HCT116 (cell line): ENCODE data around the gene AFAP1. TPM values are rescaled to one million over a fixed set of nuclear protein-coding genes. Genes with fewer than 3 reads are reported as not detected.

Experiments
- ATAC-seq: fragments of 200-7000 bp; cut with Tn5 transposase; 2 replicates; pipeline ENCODE4 v1.9.1; 2020; ENCODE audit warnings: mild to moderate bottlenecking, moderate library complexity
- BruUV-seq: library from RNA; stranded (reverse); fragments of 400-500 nt; replicated peaks from 2 replicates; lab custom pipeline; 2021; lab: Mats Ljungman, UMichigan
- CTCF ChIA-PET: fragments of 300-600 bp; sonication (Branson Sonifier 250); formaldehyde crosslinking; loops from one replicate; lab custom pipeline; 2021; ENCODE audit warnings: antibody characterized with exemption; lab: Charles Lee
- POLR2A ChIA-PET: fragments of 300-600, 350-600 bp; sonication (Branson Sonifier 250); formaldehyde crosslinking; loops from one replicate; lab custom pipeline; 2021; ENCODE audit warnings: antibody characterized with exemption; lab: Charles Lee
- RAD21 ChIA-PET, 2 experiments: fragments of 300-600 bp; sonication (Branson Sonifier 250); formaldehyde crosslinking; loops; one replicate each; lab custom pipeline; 2023; ENCODE audit warnings: low total read pairs in 2 of 2; ENCODE audit not compliant: uncharacterized antibody in 2 of 2, unreplicated experiment in 2 of 2, low non-redundant PET in 1 of 2; lab: Charles Lee
- DNase-seq: peaks from one replicate; pipeline ENCODE4 v3.0.0-alpha.2; 2010; ENCODE audit warnings: low read depth, low spot score
- H2AFZ ChIP-seq: fragments of 200-600 bp; shearing (Covaris generic), sonication (generic); 2 replicates; pipeline ENCODE4 v1.6.1; 2017; ENCODE audit warnings: low read depth, mixed run types, mixed read lengths, antibody characterized with exemption, low read length; ENCODE audit not compliant: poor library complexity, severe bottlenecking
- H3K27ac ChIP-seq: 2 replicates; pipeline ENCODE4 v1.5.1; 2012; ENCODE audit warnings: low read depth, low read length
- H3K27me3 ChIP-seq: fragments of 200-600 bp; sonication (generic); 2 replicates; pipeline ENCODE4 v1.6.1; 2016; ENCODE audit warnings: mixed run types, low read length, mixed read lengths; ENCODE audit not compliant: insufficient read depth
- H3K36me3 ChIP-seq, 2 experiments: fragments of 200-500 bp in 1 of 2; fragments of 200-600 bp in 1 of 2; sonication (Bioruptor generic) in 1 of 2; sonication (generic) in 1 of 2; 2 replicates each; pipeline versions ENCODE4 v1.5.1 to v1.6.1; 2014 to 2016; ENCODE audit warnings: low read length in 2 of 2, inconsistent platforms in 1 of 2, mixed read lengths in 1 of 2, mixed run types in 1 of 2; ENCODE audit not compliant: insufficient read depth in 2 of 2, control insufficient read depth in 1 of 2
- H3K4me1 ChIP-seq, 2 experiments: fragments of 200-600 bp in 1 of 2; sonication (generic) in 1 of 2; 2 replicates each; pipeline versions ENCODE4 v1.5.1 to v1.6.1; 2012 to 2017; ENCODE audit warnings: low read length in 2 of 2, inconsistent platforms in 1 of 2, mild to moderate bottlenecking in 1 of 2, mixed read lengths in 1 of 2, mixed run types in 1 of 2, moderate library complexity in 1 of 2; ENCODE audit not compliant: insufficient read depth in 2 of 2, control insufficient read depth in 1 of 2
- H3K4me2 ChIP-seq: fragments of 200-600 bp; sonication (generic); 2 replicates; pipeline ENCODE4 v1.6.1; 2017; ENCODE audit warnings: mixed run types, low read length, mixed read lengths
- H3K4me3 ChIP-seq, 2 experiments: fragments of 200-600 bp in 1 of 2; sonication (generic) in 1 of 2; replicated peaks in 1 of 2; 2 replicates each; pipeline ENCODE4 v1.5.1; 2011 to 2016; ENCODE audit warnings: low read length in 2 of 2, control low read depth in 1 of 2, low read depth in 1 of 2, mild to moderate bottlenecking in 1 of 2, mixed read lengths in 1 of 2, mixed run types in 1 of 2
- H3K79me2 ChIP-seq: fragments of 200-600 bp; sonication (generic); 2 replicates; pipeline ENCODE4 v1.6.1; 2017; ENCODE audit warnings: mild to moderate bottlenecking, mixed run types, low read length, moderate library complexity, mixed read lengths; ENCODE audit not compliant: insufficient read depth
- H3K9ac ChIP-seq: fragments of 200-600 bp; sonication (generic); 2 replicates; pipeline ENCODE4 v1.6.1; 2016; ENCODE audit warnings: low read length, mixed read lengths
- H3K9me2 ChIP-seq: fragments of 200-600 bp; sonication (generic), shearing (Covaris generic); 2 replicates; pipeline ENCODE4 v1.6.1; 2017; ENCODE audit warnings: mixed run types, mild to moderate bottlenecking, moderate library complexity; ENCODE audit not compliant: insufficient read depth
- H3K9me3 ChIP-seq, 2 experiments: fragments of 200-500 bp in 1 of 2; fragments of 200-600 bp in 1 of 2; sonication (Bioruptor generic) in 1 of 2; sonication (generic) in 1 of 2; 2 replicates each; pipeline ENCODE4 v1.6.1; 2014 to 2017; ENCODE audit warnings: low read length in 2 of 2, mixed read lengths in 2 of 2, inconsistent platforms in 1 of 2, low read depth in 1 of 2, mild to moderate bottlenecking in 1 of 2, mixed run types in 1 of 2, moderate library complexity in 1 of 2; ENCODE audit not compliant: control insufficient read depth in 1 of 2, insufficient read depth in 1 of 2
- H4K20me1 ChIP-seq: fragments of 200-600 bp; sonication (generic), shearing (Covaris generic); 2 replicates; pipeline ENCODE4 v1.6.1; 2017; ENCODE audit warnings: mixed run types, mild to moderate bottlenecking, moderate library complexity; ENCODE audit not compliant: insufficient read depth
- ATF3 ChIP-seq: IDR thresholded peaks from 2 replicates; pipeline ENCODE4 v1.6.1; 2012
- CBX3 ChIP-seq: IDR thresholded peaks from 2 replicates; pipeline ENCODE4 v1.6.1; 2012; ENCODE audit warnings: low read depth
- CTCF ChIP-seq, 3 experiments: fragments of 200-600 bp in 1 of 3; sonication (generic) in 1 of 3; IDR thresholded peaks in 2 of 3; conservative IDR thresholded peaks in 1 of 3; 2 replicates each; pipeline ENCODE4 v1.5.1; 2012 to 2017; ENCODE audit warnings: low read depth in 2 of 3, low read length in 2 of 3, antibody characterized with exemption in 1 of 3, borderline replicate concordance in 1 of 3, control low read depth in 1 of 3, mild to moderate bottlenecking in 1 of 3, mixed read lengths in 1 of 3, mixed run types in 1 of 3, moderate library complexity in 1 of 3; ENCODE audit not compliant: insufficient read depth in 1 of 3
- EZH2 ChIP-seq: fragments of 200-600 bp; sonication (generic); IDR thresholded peaks from 2 replicates; pipeline ENCODE4 v1.6.1; 2017; ENCODE audit warnings: antibody characterized with exemption, mixed run types
- EZH2phosphoT487 ChIP-seq: fragments of 200-600 bp; IDR thresholded peaks from 2 replicates; pipeline ENCODE4 v1.6.1; 2018; ENCODE audit warnings: antibody characterized with exemption, borderline replicate concordance
- FOSL1 ChIP-seq: IDR thresholded peaks from 2 replicates; pipeline ENCODE4 v1.6.1; 2012; ENCODE audit warnings: low read depth
- JUND ChIP-seq: IDR thresholded peaks from 2 replicates; pipeline ENCODE4 v1.6.1; 2012
- MAX ChIP-seq: IDR thresholded peaks from 2 replicates; pipeline ENCODE4 v1.6.1; 2012
- POLR2A ChIP-seq: IDR thresholded peaks from 2 replicates; pipeline ENCODE4 v1.7.0; 2011; ENCODE audit warnings: borderline replicate concordance; ENCODE audit not compliant: insufficient read depth, insufficient read length; ENCODE audit errors: extremely low read depth
- POLR2AphosphoS5 ChIP-seq: IDR thresholded peaks from 2 replicates; pipeline ENCODE4 v1.6.1; 2011; ENCODE audit warnings: mild to moderate bottlenecking, low read depth, low read length, moderate library complexity
- REST ChIP-seq: IDR thresholded peaks from 2 replicates; pipeline ENCODE4 v1.6.1; 2012; ENCODE audit warnings: low read depth
- SIN3A ChIP-seq: IDR thresholded peaks from 2 replicates; pipeline ENCODE4 v1.6.1; 2012; ENCODE audit warnings: low read depth
- SP1 ChIP-seq: IDR thresholded peaks from 2 replicates; pipeline ENCODE4 v1.6.1; 2012; ENCODE audit warnings: low read depth
- SRF ChIP-seq: IDR thresholded peaks from 2 replicates; pipeline ENCODE4 v1.6.1; 2012; ENCODE audit warnings: low read depth
- YY1 ChIP-seq: IDR thresholded peaks from 2 replicates; pipeline ENCODE4 v1.6.1; 2011; ENCODE audit warnings: low read length, low read depth, moderate library complexity, mild to moderate bottlenecking; ENCODE audit not compliant: insufficient replicate concordance; ENCODE audit errors: extremely low read depth
- ZBTB33 ChIP-seq: IDR thresholded peaks from 2 replicates; pipeline ENCODE4 v1.6.1; 2011; ENCODE audit warnings: mild to moderate bottlenecking, low read length, moderate library complexity; ENCODE audit not compliant: insufficient replicate concordance; ENCODE audit errors: extremely low read depth
- ZFX ChIP-seq: fragments of 450-650 bp; IDR thresholded peaks from 2 replicates; pipeline ENCODE4 v1.6.1; 2017
- intact Hi-C: fragments of 100-400 bp; cut with micrococcal nuclease; formaldehyde crosslinking; loops from 2 replicates; pipeline ENCODE4 v1.10.0; 2022
- total RNA-seq: library from RNA; stranded (reverse); gene quantifications from one replicate; pipeline ENCODE4 v1.2.1, GENCODE V29; 2021; ENCODE audit not compliant: unreplicated experiment

The AFAP1 gene
- total RNA-seq, 1 experiment from 2014 or later = 19.4 TPM

- POLR2A ChIA-PET = interaction anchor here (0.7 kb wide), 1 partner anchor 106 kb away, joined by 3 read pairs; no protein-coding TSS in a partner anchor
- no peak overlapping the region for H3K27ac ChIP-seq
- intact Hi-C loops = no loop called here
- no peak for TF ChIP-seq ZFX
- TF ChIP-seq EZH2phosphoT487 = no peak
- TF ChIP-seq YY1 = no peak
- TF ChIP-seq ZBTB33 = no peak
- TF ChIP-seq ATF3 = no peak
- TF ChIP-seq CBX3 = no peak
- TF ChIP-seq POLR2A = no peak
- no peak for TF ChIP-seq REST
- no peak for TF ChIP-seq JUND
- TF ChIP-seq SIN3A = no peak
- no peak for TF ChIP-seq CTCF (IDR thresholded peaks at IDR 0.05 in 2 of 3, conservative IDR thresholded peaks at IDR 0.05 in 1 of 3; ENCODE audit: borderline replicate concordance in 1 of 3, insufficient read depth in 1 of 3, low read depth in 2 of 3, low read length in 2 of 3)
- no peak for TF ChIP-seq SP1
- no peak for TF ChIP-seq EZH2
- TF ChIP-seq MAX = no peak
- no peak for TF ChIP-seq POLR2AphosphoS5
- no peak for TF ChIP-seq SRF
- TF ChIP-seq FOSL1 = no peak
- TF ChIP-seq, all 23 proteins: peak for 0
- no peaks in the 10 kb centered on the region for H3K9me2 ChIP-seq
- RAD21 ChIA-PET = no interaction called here
- H3K4me3 ChIP-seq = no peak overlapping the region
- H3K4me1 ChIP-seq = no peaks in the 10 kb centered on the region
- H3K27me3 ChIP-seq = no peaks in the 10 kb centered on the region
- ATAC-seq (no peak), DNase-seq (no peak)
- H3K4me2 ChIP-seq = no peak overlapping the region
- no peak overlapping the region for H2AFZ ChIP-seq
- H3K9ac ChIP-seq = no peak overlapping the region
- H3K9me3 ChIP-seq = no peaks in the 10 kb centered on the region
- H3K36me3 ChIP-seq = no peaks in the 10 kb centered on the region
- no TSS peak for BruUV-seq
- no peaks in the 10 kb centered on the region for H4K20me1 ChIP-seq
- H3K79me2 ChIP-seq = 0 out of 2 replicates have a peak, but pooled peaks cover 3% of the 10 kb centered on the region
- CTCF ChIA-PET = no interaction called here
These were observed 65.8 kb downstream of the AFAP1 start for GRCh38 chr4:7873881-7874280.
